CD8-positive, alpha-beta memory T cell (primary cell): ENCODE results near the gene DNAH14. TPM values are rescaled to one million over a fixed set of nuclear protein-coding genes. Genes with fewer than 3 reads are reported as not detected.
"Not testable (repeated sequence)": the region's sequence is repeated elsewhere in the genome, so short reads cannot be mapped to it uniquely, and the experiment has no call there.

Source experiments
- CTCF ChIA-PET: fragments of 350-600 bp; sonication (Branson Sonifier 250); formaldehyde crosslinking; loops from one replicate; lab custom pipeline; 2021; ENCODE audit warnings: antibody characterized with exemption; lab: Charles Lee
- POLR2A ChIA-PET: fragments of 350-600 bp; sonication (Branson Sonifier 250); formaldehyde crosslinking; loops from one replicate; lab custom pipeline; 2021; ENCODE audit warnings: antibody characterized with exemption; lab: Charles Lee
- DNase-seq, 5 donors: peaks; one replicate each; pipeline versions ENCODE4 v3.0.0 to v3.0.0-alpha.2; 2020 to 2022; ENCODE audit warnings: mixed read lengths in 1 of 5
- H3K27ac ChIP-seq: one replicate; pipeline ENCODE4 v1.7.0; 2013; ENCODE audit warnings: low read depth, mild to moderate bottlenecking, low read length, moderate library complexity
- H3K27me3 ChIP-seq: 2 replicates; pipeline ENCODE4 v1.7.0; 2013; ENCODE audit warnings: low read length, mild to moderate bottlenecking; ENCODE audit not compliant: insufficient read depth, poor library complexity, severe bottlenecking
- H3K36me3 ChIP-seq: 2 replicates; pipeline ENCODE4 v1.7.0; 2013; ENCODE audit warnings: mild to moderate bottlenecking, low read length, moderate library complexity; ENCODE audit not compliant: insufficient read depth
- H3K4me1 ChIP-seq: 2 replicates; pipeline ENCODE4 v1.7.0; 2013; ENCODE audit warnings: mild to moderate bottlenecking, low read length, moderate library complexity; ENCODE audit not compliant: insufficient read depth
- H3K4me3 ChIP-seq: 2 replicates; pipeline ENCODE4 v1.7.0; 2013; ENCODE audit warnings: mild to moderate bottlenecking, low read length
- H3K9me3 ChIP-seq: 2 replicates; pipeline ENCODE4 v1.7.0; 2013; ENCODE audit warnings: mild to moderate bottlenecking, low read length
- H3K27ac Mint-ChIP-seq, 8 donors: one replicate each; pipeline ENCODE4 v1.8.0; 2020 to 2021; ENCODE audit warnings: mixed read lengths in 8 of 8, mild to moderate bottlenecking in 6 of 8, inconsistent platforms in 3 of 8, moderate library complexity in 3 of 8
- H3K27me3 Mint-ChIP-seq, 2 donors: one replicate each; pipeline ENCODE4 v1.8.0; 2020 to 2021; ENCODE audit warnings: mixed read lengths in 2 of 2, mild to moderate bottlenecking in 1 of 2, moderate library complexity in 1 of 2
- H3K36me3 Mint-ChIP-seq, 3 donors: one replicate each; pipeline ENCODE4 v1.8.0; 2020 to 2021; ENCODE audit warnings: mixed read lengths in 3 of 3, inconsistent platforms in 1 of 3, mild to moderate bottlenecking in 1 of 3
- H3K4me1 Mint-ChIP-seq, 3 donors: one replicate each; pipeline ENCODE4 v1.8.0; 2020 to 2021; ENCODE audit warnings: mixed read lengths in 3 of 3, inconsistent platforms in 1 of 3, mild to moderate bottlenecking in 1 of 3
- H3K4me3 Mint-ChIP-seq, 7 donors: one replicate each; pipeline ENCODE4 v1.8.0; 2020 to 2021; ENCODE audit warnings: mixed read lengths in 7 of 7, mild to moderate bottlenecking in 6 of 7, moderate library complexity in 4 of 7, inconsistent platforms in 2 of 7
- H3K9me3 Mint-ChIP-seq, 5 donors: one replicate each; pipeline ENCODE4 v1.8.0; 2020 to 2022; ENCODE audit warnings: mixed read lengths in 5 of 5, mild to moderate bottlenecking in 3 of 5, moderate library complexity in 2 of 5, inconsistent platforms in 1 of 5
- polyA plus RNA-seq: library from polyadenylated mRNA; unstranded; fragments of 300-500 nt; fragmentation: Illumina TruSeq; gene quantifications from one replicate; pipeline ENCODE4 v1.2.3, GENCODE V29; 2021
- total RNA-seq, 2 experiments: library from RNA; stranded (reverse); gene quantifications; one replicate each; pipeline ENCODE4 v1.2.3, GENCODE V29; 2021

Gene DNAH14
- total and polyA plus RNA-seq, 3 experiments from 2014 or later = 0.26 TPM; not detected in 2

GRCh38 chr1:225374996-225375395 is 445.5 kb downstream of the DNAH14 start:
- H3K9me3 Mint-ChIP-seq = peaks cover 0 to 2% (median 0%) of the 10 kb centered on the region in 5 donors
- H3K9me3 ChIP-seq = no peaks in the 10 kb centered on the region
- no peak overlapping the region for H3K4me3 ChIP-seq
- CTCF ChIA-PET = no interaction called here
- peaks cover 0 to 3% (median 0%) of the 10 kb centered on the region in 3 donors for H3K4me1 Mint-ChIP-seq
- H3K36me3 ChIP-seq = no peaks in the 10 kb centered on the region
- no peak overlapping the region for H3K27ac ChIP-seq
- no peak overlapping the region for H3K27ac Mint-ChIP-seq
- no peak for DNase-seq
- no peaks in the 10 kb centered on the region for H3K4me1 ChIP-seq
- no peaks in the 10 kb centered on the region for H3K27me3 Mint-ChIP-seq
- no peak overlapping the region for H3K4me3 Mint-ChIP-seq
- H3K27me3 ChIP-seq = no peaks in the 10 kb centered on the region
- POLR2A ChIA-PET = no interaction called here
- H3K36me3 Mint-ChIP-seq = no peaks in the 10 kb centered on the region

GRCh38 chr1:225378880-225379279 is 449.4 kb downstream of the DNAH14 start:
- H3K36me3 ChIP-seq = no peaks in the 10 kb centered on the region
- no peak overlapping the region for H3K27ac ChIP-seq
- Mint-ChIP-seq H3K27ac (no peak overlapping the region), H3K9me3 (no peaks in the 10 kb centered on the region), H3K36me3 (peaks cover 0 to 9% (median 8%) of the 10 kb centered on the region in 3 donors), H3K27me3 (no peaks in the 10 kb centered on the region), H3K4me3 (no peak overlapping the region), H3K4me1 (peaks cover 0 to 5% (median 0%) of the 10 kb centered on the region in 3 donors)
- H3K27me3 ChIP-seq = no peaks in the 10 kb centered on the region
- H3K4me1 ChIP-seq = no peaks in the 10 kb centered on the region
- POLR2A ChIA-PET = no interaction called here
- no peak for DNase-seq
- CTCF ChIA-PET = no interaction called here
- H3K4me3 ChIP-seq = no peak overlapping the region
- no peaks in the 10 kb centered on the region for H3K9me3 ChIP-seq

- no peak for DNase-seq
- peaks cover 0 to 15% (median 12%) of the 10 kb centered on the region in 3 donors for H3K36me3 Mint-ChIP-seq
- H3K4me3 Mint-ChIP-seq = no peak overlapping the region
- no peaks in the 10 kb centered on the region for H3K27me3 ChIP-seq
- no peaks in the 10 kb centered on the region for H3K9me3 ChIP-seq
- ChIA-PET CTCF (no interaction called here), POLR2A (no interaction called here)
- H3K4me3 ChIP-seq = no peak overlapping the region
- no peaks in the 10 kb centered on the region for H3K36me3 ChIP-seq
- H3K4me1 ChIP-seq = no peaks in the 10 kb centered on the region
- no peaks in the 10 kb centered on the region for H3K9me3 Mint-ChIP-seq
- H3K27ac ChIP-seq = no peak overlapping the region
- peaks cover 0 to 4% of the 10 kb centered on the region in 2 donors for H3K27me3 Mint-ChIP-seq
- H3K4me1 Mint-ChIP-seq = peaks cover 0 to 5% (median 0%) of the 10 kb centered on the region in 3 donors
- no peak overlapping the region for H3K27ac Mint-ChIP-seq
Observed at GRCh38 chr1:225380691-225381090, 451.2 kb downstream of the DNAH14 start.

- POLR2A ChIA-PET = not testable (repeated sequence)
Observed at GRCh38 chr1:225386860-225387259, 457.4 kb downstream of the DNAH14 start.

GRCh38 chr1:225388372-225388771 is 458.9 kb downstream of the DNAH14 start:
- H3K36me3 Mint-ChIP-seq = peaks cover 0 to 10% (median 8%) of the 10 kb centered on the region in 3 donors
- peaks cover 0 to 4% of the 10 kb centered on the region in 2 donors for H3K27me3 Mint-ChIP-seq
- Histone ChIP-seq H3K27me3 (no peaks in the 10 kb centered on the region), H3K4me1 (no peaks in the 10 kb centered on the region), H3K27ac (no peak overlapping the region), H3K4me3 (no peak overlapping the region), H3K9me3 (no peaks in the 10 kb centered on the region), H3K36me3 (no peaks in the 10 kb centered on the region)
- H3K4me1 Mint-ChIP-seq = peaks cover 4 to 9% (median 5%) of the 10 kb centered on the region in 3 donors
- no peak for DNase-seq
- H3K27ac Mint-ChIP-seq = no peak overlapping the region
- CTCF ChIA-PET = no interaction called here
- POLR2A ChIA-PET = no interaction called here
- no peaks in the 10 kb centered on the region for H3K9me3 Mint-ChIP-seq
- no peak overlapping the region for H3K4me3 Mint-ChIP-seq

More at GRCh38 chr1:225386860-225387259, 457.4 kb downstream of the DNAH14 start:
- H3K4me3 ChIP-seq, DNase-seq, H3K4me1 Mint-ChIP-seq, H3K9me3 ChIP-seq, H3K4me1 ChIP-seq, H3K36me3 ChIP-seq, CTCF ChIA-PET, H3K27ac ChIP-seq, H3K27me3 Mint-ChIP-seq, H3K27me3 ChIP-seq, H3K4me3 Mint-ChIP-seq, H3K27ac Mint-ChIP-seq, H3K9me3 Mint-ChIP-seq: not testable (repeated sequence)
- peaks cover 0 to 15% (median 15%) of the 10 kb centered on the region in 3 donors for H3K36me3 Mint-ChIP-seq

GRCh38 chr1:225389843-225390242 is 460.4 kb downstream of the DNAH14 start:
- POLR2A ChIA-PET = no interaction called here
- Mint-ChIP-seq H3K4me3 (no peak overlapping the region), H3K4me1 (peaks cover 4 to 9% (median 5%) of the 10 kb centered on the region in 3 donors), H3K27me3 (no peaks in the 10 kb centered on the region), H3K27ac (no peak overlapping the region), H3K9me3 (no peaks in the 10 kb centered on the region), H3K36me3 (peaks cover 0 to 3% (median 0%) of the 10 kb centered on the region in 3 donors)
- Histone ChIP-seq H3K9me3 (no peaks in the 10 kb centered on the region), H3K4me3 (no peak overlapping the region), H3K27ac (no peak overlapping the region), H3K36me3 (no peaks in the 10 kb centered on the region), H3K4me1 (no peaks in the 10 kb centered on the region), H3K27me3 (no peaks in the 10 kb centered on the region)
- CTCF ChIA-PET = no interaction called here
- DNase-seq = no peak

- no peak overlapping the region for H3K27ac ChIP-seq
- CTCF ChIA-PET = no interaction called here
- H3K36me3 Mint-ChIP-seq = peaks cover 0 to 49% (median 20%) of the 10 kb centered on the region in 3 donors
Observed at GRCh38 chr1:225396357-225396756, 466.9 kb downstream of the DNAH14 start.

GRCh38 chr1:225400968-225401367 is 471.5 kb downstream of the DNAH14 start:
- Mint-ChIP-seq H3K4me3 (no peak overlapping the region), H3K4me1 (peaks cover 0 to 6% (median 0%) of the 10 kb centered on the region in 3 donors), H3K27ac (peak overlapping the region in 3 of 8 donors; percentile 3 to 31 (median 28)), H3K36me3 (peaks cover 3 to 82% (median 25%) of the 10 kb centered on the region in 3 donors), H3K27me3 (no peaks in the 10 kb centered on the region), H3K9me3 (no peaks in the 10 kb centered on the region)
- H3K4me1 ChIP-seq = no peaks in the 10 kb centered on the region
- POLR2A ChIA-PET = no interaction called here
- H3K36me3 ChIP-seq = peaks cover 38% of the 10 kb centered on the region
- H3K27me3 ChIP-seq = no peaks in the 10 kb centered on the region
- no peaks in the 10 kb centered on the region for H3K9me3 ChIP-seq
- H3K4me3 ChIP-seq = no peak overlapping the region
- no peak overlapping the region for H3K27ac ChIP-seq
- no peak for DNase-seq
- CTCF ChIA-PET = no interaction called here

More at GRCh38 chr1:225396357-225396756, 466.9 kb downstream of the DNAH14 start:
- no peaks in the 10 kb centered on the region for H3K9me3 Mint-ChIP-seq
- no peaks in the 10 kb centered on the region for H3K9me3 ChIP-seq
- H3K36me3 ChIP-seq = peaks cover 9% of the 10 kb centered on the region
- H3K4me3 ChIP-seq = no peak overlapping the region
- POLR2A ChIA-PET = no interaction called here
- no peaks in the 10 kb centered on the region for H3K27me3 Mint-ChIP-seq
- peak overlapping the region in 3 of 8 donors; percentile 13 to 45 (median 33) for H3K27ac Mint-ChIP-seq
- no peak overlapping the region for H3K4me3 Mint-ChIP-seq
- no peaks in the 10 kb centered on the region for H3K4me1 ChIP-seq
- DNase-seq = no peak
- no peaks in the 10 kb centered on the region for H3K27me3 ChIP-seq
- peaks cover 0 to 6% (median 0%) of the 10 kb centered on the region in 3 donors for H3K4me1 Mint-ChIP-seq
